Fibroblast of skin of right biceps (primary cell): Measurements from ENCODE around the gene NUP62.
"Not testable (repeated sequence)": the region's sequence is repeated elsewhere in the genome, so short reads cannot be mapped to it uniquely, and the experiment has no call there.

Experiments
- DNase-seq: peaks from one replicate; pipeline ENCODE4 v3.0.0-alpha.2; 2013

Gene NUP62, protein sequence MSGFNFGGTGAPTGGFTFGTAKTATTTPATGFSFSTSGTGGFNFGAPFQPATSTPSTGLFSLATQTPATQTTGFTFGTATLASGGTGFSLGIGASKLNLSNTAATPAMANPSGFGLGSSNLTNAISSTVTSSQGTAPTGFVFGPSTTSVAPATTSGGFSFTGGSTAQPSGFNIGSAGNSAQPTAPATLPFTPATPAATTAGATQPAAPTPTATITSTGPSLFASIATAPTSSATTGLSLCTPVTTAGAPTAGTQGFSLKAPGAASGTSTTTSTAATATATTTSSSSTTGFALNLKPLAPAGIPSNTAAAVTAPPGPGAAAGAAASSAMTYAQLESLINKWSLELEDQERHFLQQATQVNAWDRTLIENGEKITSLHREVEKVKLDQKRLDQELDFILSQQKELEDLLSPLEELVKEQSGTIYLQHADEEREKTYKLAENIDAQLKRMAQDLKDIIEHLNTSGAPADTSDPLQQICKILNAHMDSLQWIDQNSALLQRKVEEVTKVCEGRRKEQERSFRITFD

DNA sequence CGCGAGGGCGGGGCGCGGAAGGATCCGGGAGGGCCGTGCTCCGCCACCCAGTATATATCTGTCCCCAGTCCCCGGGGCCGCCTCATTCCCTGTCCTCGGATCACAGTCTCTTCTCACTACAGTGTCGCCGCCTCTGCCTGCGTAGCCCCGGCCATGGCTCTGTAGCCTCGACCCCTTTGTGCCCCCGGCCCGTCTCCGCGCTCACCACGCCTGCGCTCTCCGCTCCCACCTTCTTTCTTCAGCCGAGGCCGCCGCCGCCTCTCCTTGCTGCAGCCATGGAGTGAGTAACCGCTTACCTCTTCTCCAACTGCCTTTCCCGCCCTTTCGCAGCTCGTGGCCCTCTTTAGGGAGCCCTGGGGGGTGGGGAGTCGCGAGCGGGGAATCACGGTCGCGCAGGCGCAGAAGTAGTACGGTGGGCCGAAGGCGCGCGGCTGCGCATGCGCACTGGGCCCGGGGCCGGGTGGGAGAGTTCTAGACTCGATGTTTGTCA, at the start of gene NUP62, which contains the start of gene ATF5:
TSS of gene NUP62 (minus strand) at position 384 of the 490 bp plus-strand sequence. CDS start 19,697 bp downstream, outside the sequence.
TSS of gene ATF5 (plus strand) at position 85 of the 490 bp plus-strand sequence. CDS start 1,646 bp downstream, outside the sequence.
- peak; percentile 90 for DNase-seq

DNA sequence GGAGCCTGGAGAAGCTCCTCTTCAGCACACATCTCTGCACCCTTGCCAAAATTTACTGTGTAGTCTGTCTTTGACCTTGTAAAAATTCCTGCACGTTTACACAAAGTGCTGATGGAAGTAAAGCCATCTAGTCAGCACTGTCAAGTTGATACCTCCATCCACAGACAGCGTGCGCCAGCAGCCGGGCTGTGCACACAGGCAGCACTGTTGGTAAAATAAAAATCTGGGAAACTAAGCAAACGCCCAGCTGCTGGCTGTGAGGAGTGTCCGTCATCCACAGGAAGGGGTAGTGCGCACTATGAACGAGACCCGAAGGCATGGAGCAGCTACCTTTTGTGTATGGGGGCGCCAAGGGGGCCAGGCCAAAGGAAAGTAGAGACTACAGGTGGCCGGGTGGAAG, 49.0 kb upstream of the NUP62 start:
- DNase-seq = no peak

DNA sequence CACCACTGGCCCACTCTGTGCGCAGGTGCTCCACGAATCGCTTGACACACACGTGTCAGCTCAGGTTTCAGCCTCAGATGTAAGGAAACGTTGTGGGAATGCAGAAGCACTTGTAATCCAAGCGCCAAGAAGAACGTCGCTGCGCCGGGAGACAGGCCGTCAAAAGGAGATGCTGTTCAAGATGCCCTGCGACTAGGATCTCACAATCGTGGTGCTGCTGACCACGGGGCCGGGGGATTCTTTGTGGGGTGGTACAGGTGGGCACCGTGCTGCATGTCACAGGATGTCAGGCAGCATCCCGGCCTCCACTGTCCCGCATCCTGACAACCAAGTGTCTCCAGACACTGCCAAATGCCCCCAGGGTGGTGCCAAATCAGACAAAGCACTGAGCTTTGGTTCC, 48.6 kb upstream of the NUP62 start:
- DNase-seq = no peak

DNA sequence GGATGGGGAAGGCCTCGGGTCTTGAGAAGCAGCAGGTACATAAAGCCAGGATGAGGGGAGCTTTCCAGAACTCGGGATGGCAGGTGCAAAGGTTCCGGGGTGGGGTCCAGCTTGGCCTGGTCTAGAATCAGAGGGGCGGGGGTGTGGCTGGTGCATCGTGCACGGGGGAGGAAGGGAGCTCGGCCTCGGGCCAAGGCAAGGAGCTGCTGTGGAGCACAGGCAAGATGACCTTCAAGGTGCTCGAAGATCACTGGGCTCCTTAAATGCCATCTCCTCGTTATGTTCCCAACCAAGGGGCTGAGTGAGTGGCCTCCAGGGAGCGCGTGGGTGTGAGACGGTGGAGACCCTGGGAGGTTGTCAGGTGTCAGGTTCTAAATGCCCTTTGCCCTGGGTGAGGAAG, 47.8 kb upstream of the NUP62 start:
- DNase-seq = no peak

DNA sequence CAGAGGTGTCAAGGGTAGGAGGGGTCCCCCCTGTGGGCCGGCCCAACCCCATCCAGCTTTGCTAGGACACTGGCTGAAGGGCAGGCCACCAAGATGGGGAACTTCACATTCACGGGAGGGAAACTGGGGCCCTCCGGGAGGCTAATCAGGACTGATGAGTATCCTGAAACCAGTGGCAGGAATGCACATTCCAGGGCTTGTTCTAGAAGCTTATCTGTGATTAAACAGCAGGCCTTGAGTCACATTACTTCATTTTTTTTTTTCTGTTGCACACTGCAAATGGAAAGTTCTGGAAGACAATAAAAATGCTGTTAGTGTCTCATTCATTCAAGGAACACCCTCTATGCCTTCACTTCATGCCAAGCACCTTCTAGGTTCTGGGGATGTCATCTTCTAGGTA, 47.2 kb upstream of the NUP62 start:
- no peak for DNase-seq

DNA sequence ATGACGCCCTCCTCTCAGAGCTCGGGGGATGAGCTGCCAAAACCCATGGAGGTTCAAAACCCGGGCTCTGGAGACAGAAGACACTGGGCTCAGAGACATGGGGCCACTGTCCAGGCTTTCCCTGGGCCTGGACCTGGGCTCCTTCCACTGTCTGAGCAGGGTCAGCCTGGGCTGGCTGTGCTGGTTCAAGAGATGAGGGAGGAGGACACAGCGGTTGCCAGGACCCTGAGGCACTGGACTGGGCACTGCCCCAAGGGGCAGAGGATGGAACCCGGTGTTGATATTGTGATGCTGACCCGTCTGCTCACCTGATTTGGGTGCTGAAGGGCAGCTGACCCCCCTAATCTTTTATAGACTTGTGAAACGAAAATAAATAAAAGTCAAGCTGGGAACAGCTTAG, 45.7 kb upstream of the NUP62 start:
- DNase-seq = no peak

DNA sequence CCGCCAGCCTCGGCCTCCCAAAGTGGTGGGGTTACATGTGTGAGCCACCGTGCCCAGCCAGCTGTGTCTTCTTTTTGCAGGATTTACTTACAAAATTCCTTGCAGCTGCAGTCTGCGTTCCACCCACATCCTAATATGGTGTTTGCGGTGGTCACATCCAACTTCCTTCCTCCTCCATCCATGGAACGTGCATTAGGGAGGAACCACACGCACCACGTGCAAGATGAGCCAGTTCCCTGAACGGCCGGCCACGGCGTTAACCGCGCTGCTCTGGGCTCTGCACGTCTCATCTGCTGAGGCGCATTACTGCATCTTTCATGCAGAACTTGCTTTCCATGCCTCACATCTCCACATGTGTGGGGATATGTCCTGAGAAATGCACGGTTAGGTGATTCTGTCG, 44.7 kb upstream of the NUP62 start:
- no peak for DNase-seq

DNA sequence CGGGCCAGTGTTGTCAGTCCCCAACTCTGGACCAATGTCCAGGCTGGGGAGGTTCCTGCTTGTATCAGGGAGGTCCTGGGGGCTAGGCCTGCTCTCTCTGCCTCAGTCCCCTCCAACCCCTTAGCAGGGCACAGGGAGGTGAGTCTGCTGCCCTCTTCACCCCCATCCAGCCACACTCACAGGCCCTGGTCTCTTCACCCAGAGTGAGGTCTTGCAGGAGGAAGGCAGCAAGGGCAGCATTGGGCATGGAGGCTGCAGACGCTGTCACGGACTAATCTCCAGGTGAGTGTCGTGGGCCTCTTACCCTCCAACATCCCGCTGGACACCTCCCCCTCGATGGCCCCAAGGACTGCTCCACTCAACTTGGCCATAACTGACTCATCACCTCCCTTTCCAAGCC, 43.5 kb upstream of the NUP62 start:
- DNase-seq = no peak

DNA sequence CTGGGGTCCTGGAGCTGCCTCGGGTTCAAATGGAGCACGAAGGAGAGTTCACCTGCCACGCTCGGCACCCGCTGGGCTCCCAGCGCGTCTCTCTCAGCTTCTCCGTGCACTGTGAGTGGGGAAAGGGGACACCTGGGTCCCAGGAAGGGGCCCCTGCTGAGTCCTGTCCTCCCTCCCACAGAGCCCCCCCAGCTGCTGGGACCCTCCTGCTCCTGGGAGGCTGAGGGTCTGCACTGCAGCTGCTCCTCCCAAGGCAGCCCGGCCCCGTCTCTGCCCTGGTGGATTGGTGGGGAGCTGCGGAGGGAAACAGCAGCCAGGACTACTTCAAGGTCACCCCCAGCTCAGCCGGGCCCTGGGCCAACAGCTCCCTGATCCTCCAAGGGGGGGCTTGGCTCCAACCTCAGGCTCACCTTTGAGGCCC, 42.7 kb upstream of the NUP62 start:
- DNase-seq = no peak

DNA sequence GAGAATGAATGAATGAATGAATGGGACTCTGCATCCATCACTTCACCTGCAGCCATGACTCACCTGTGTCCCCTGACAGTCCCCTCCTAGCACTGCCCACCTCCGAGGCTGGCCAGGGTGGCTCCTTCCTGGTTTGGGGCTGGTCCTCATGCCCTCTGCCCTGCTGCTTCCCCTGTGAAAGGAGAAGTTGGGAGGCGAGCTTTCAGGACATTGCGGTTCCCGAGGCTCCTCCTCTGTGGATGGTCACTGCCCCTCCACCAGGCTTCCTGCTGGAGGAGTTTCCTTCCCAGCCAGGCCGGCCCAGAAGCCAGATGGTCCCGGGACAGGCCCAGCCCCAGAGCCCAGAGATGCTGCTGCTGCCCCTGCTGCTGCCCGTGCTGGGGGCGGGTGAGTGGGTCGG, 40.1 kb upstream of the NUP62 start:
- not testable (repeated sequence) for DNase-seq

DNA sequence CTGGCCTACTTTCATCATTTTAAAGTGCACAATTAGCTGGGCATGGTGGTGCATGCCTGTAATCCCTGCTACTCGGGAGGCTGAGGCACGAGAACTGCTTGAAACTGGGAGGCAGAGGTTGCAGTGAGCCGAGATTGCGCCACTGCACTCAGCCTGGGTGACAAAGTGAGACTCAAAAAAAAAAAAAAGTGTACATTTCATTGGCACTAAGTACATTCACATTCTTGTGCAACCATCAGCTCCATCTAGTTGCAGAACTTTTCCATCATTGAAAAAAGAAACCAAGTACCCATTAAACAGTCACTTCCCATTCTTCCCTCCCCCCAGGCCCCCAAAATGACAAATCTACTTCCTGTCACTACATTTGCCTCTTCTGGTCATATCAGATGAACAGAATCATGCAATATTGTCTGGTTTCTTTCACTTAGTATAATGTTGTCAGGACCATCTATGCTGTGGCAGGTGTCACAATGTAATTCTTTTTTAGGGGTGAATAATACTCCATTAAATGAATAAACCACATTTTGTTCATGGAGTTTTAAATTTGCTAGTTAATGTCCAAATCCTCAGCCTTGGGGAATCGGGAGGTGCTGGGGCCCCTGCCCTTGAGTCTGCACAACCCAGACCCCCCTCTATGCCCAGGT, 39.1 kb upstream of the NUP62 start:
- no peak for DNase-seq

DNA sequence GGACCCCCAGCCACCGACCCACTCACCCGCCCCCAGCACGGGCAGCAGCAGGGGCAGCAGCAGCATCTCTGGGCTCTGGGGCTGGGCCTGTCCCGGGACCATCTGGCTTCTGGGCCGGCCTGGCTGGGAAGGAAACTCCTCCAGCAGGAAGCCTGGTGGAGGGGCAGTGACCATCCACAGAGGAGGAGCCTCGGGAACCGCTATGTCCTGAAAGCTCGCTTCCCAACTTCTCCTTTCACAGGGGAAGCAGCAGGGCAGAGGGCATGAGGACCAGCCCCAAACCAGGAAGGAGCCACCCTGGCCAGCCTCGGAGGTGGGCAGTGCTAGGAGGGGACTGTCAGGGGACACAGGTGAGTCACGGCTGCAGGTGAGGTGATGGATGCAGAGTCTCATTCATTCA, 31.7 kb upstream of the NUP62 start, which contains the start of gene SIGLEC11:
TSS of gene SIGLEC11 (minus strand) at position 193 of the 400 bp plus-strand sequence. CDS start at position 102, 91 bp downstream.
- not testable (repeated sequence) for DNase-seq

DNA sequence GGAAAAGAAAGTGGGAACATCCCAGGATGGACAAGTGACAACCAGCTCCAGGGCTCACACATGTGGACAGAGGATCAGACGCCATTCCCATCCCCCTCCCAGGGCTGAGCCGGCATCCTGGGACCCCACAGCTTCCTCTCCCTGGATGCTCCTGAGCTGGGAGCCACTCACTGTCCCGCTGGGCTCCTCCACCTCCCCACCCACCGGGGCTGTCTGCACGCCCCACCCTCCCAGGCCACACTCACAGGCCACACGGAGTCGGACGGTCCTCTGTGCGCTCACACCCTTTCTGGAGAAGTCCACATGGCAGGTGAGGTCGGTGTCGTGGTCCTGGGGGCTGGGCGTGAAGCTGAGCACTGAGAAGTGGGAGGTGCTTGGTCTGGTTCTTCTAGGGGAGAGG, 30.6 kb upstream of the NUP62 start:
- not testable (repeated sequence) for DNase-seq

DNA sequence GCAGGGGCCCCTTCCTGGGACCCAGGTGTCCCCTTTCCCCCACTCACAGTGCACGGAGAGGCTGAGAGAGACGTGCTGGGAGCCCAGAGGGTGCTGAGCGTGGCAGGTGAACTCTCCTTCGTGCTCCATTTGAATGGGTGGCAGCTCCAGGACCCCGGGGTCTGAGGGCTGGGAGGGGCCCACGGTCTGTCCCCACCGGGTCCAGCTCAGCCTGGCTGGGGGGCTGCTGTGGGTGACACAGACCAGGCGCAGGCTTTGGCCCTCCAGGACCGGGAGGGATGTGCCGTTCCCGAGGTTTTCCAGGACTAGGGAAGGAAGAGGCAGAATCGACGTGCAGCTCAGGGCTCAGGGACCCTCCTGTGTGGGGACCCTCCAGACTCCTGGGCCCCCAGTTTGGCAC, 29.3 kb upstream of the NUP62 start:
- not testable (repeated sequence) for DNase-seq

DNA sequence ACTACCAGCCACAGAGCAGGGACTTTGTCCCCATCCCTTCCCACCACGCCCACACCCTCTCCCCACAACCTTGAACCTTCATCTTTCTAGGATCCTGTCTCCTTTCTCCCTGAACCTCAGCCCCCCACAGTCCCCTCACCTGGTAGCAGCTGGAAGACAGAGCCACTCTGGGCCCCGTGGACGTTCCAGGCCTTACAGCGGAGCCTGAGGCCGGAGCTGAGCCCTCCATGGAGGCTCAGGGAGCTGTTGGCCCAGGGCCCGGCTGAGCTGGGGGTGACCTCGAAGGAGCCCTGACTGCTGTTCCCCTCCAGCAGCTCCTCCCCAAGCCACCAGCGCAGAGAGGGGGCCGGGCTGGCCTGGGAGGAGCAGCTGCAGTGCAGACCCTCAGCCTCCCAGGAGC, 28.8 kb upstream of the NUP62 start:
- DNase-seq = not testable (repeated sequence)

DNA sequence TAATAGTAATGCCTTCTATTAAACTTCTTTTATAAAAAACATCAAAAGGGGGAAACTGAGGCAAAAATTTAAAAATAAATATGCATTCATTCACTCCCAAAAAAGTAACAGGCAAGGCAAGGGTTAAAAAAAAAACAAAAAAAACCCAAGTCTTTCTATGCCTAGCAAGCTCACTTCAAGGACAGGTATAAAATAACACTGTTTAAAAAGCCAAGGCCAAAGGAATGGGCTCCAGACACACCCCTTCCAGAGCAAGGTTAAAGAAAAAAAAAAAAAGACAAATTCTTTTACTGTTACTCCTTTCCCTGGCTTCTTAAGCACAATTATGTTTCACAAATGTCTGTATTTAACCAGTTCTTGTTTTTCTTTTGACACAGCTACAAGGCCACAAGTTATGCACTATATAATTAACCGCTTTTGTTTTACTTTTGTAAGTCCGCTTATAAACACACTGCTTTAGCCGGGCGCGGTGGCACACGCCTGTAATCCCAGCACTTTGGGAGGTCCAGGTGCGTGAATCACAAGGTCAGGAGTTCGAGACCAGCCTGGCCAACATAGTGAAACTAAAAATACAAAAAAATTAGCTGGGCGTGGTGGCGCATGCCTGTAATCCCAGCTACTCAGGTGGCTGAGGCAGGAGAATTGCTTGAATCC, 28.1 kb upstream of the NUP62 start:
- no peak for DNase-seq

DNA sequence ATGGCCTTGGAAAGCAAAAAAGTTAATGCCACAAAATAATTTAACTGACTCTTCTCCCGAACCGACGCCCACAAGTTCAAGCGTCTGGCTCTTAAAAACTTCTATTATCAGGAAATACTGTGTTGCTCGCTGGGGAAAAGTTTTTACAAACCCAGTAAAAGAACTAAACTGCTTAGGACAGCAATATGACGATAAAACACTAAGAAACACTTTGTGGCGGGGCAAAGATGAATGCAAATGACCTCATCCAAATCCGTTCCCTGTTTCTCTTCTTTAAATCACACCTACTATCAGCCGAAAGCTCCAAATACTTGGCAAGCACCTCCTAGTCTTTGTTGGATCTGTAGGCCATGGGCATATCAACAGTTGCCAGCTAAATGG, 26.8 kb upstream of the NUP62 start:
- DNase-seq = no peak

DNA sequence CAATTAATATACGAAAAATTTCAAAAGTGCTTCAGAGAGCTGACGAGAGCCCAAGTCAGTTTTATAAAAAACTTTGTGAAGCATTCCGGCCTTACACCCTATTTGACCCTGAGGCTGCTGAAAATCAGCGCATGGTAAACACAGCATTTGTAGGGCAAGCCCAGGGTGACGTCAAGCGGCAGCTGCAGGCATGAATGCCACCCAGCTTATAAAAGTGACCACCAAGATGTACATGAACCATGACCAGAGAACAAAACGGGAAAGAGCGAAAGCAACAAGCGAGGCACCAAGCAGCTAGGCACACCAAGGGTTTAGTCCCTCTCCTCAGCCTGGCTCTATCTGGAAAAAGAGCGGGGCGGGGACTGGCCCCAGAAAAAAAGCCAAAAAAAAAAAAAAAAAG, 25.6 kb upstream of the NUP62 start:
- no peak for DNase-seq

DNA sequence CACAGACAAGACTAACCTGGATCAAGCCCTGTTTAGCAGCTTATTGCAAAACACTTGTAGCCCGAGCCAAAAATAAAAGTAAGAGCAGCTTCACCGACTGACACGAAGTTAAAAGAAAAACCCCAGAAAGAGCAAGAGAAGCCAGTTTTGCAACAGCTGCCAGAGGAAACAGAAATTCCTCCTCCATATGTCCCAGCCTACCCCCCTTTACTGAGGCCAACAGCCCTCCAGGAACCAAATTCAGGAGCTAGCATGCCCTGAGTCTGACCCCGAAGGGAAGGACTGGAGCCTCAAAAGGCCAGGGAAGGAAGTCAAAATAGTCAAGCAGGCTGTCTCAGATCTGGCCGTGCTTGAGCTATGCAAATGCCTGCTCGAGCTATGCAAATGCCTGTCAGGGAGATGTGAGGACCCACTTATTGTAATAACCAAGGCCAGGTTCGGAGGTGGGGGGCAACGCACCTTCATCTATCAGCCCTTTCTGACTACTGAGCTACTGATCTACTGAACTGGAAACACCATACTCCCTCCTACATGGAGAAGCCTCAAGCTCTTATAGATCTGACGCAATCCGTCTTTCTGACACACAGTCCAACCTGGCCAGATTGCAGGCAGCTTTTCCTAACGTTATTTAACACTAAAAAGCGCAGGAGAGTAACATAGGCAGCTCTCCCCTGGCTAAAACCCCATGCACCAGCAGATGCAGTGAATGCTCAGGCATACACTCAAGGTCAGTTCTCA, 25.0 kb upstream of the NUP62 start:
- peak; percentile 15 for DNase-seq

DNA sequence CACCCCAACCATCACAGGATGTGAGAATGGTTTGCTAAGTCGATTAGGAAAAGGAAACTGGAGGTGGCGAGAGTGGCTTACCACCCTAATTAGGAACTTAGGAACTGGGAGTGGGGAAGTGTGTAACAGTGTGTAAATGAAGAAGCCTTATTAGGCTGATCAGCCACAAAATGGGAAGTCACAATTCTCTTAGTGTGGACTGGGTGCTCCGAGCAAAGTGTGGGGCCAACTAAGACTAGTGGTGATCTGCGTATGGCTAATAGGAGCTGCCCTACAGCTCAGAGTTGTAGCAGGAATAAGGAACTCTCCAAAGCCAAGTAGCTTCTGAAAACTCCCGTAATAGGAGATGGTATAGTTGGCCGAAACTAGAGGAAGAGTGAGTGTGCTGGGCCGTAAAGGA, 24.1 kb upstream of the NUP62 start:
- DNase-seq = no peak

DNA sequence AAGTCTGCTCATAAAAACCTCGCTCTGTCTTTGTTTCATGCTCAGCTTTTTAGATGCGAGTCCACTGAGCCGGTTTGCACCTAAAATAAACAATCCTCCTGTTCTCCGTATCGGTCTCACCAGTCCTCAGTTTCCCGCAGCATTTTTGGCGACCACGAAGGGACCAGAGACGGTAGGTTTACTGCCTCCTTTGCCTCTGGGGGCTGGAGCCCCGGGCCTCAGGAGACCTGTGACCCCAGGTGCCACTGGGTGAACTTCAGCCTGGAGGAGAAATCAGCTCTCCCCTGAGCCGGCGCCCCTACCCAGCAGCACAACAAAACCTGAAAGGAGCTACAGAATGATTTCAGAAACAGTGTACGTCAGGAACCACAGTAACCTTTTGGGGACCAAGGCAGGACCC, 23.6 kb upstream of the NUP62 start:
- no peak for DNase-seq

DNA sequence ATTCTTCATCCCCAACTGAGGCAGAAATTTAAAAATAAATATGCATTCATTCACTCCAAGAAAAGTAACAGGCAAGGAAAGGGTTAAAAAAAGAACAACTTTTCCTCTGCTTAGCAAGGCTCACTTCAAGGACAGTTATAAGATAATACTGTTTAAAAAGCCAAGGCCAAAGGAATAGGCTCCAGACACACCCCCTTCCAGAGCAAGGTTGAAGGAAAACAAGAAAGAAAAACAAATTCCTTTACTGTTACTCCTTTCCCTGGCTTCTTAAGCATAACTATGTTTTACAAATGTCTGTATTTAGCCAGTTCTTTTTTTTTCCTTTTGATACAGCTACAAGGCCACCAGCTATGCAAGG, 23.2 kb upstream of the NUP62 start:
- DNase-seq = no peak
